Measurements from ENCODE around the gene RRP8.

GRCh38 chr11:6637871-6638270 lies 34.5 kb upstream of the RRP8 start:
- TF ChIP-seq CTCF (IDR thresholded peaks at IDR 0.05; ENCODE audit: low read length) (no peak), EZH2 (optimal IDR thresholded peaks at IDR 0.05; ENCODE audit: low read depth, low read length) (no peak), EZH2phosphoT487 (IDR thresholded peaks at IDR 0.05; ENCODE audit: low read length) (no peak)

All from MM.1S (cell line).